GM19438 (cell line): ENCODE results near the gene C11orf68.

Experiments used
- ATAC-seq: cut with Tn5 transposase; IDR thresholded peaks from one replicate; pipeline ENCODE4 v1.9.1; 2021; ENCODE audit warnings: low read depth; ENCODE audit not compliant: unreplicated experiment

The C11orf68 gene

DNA sequence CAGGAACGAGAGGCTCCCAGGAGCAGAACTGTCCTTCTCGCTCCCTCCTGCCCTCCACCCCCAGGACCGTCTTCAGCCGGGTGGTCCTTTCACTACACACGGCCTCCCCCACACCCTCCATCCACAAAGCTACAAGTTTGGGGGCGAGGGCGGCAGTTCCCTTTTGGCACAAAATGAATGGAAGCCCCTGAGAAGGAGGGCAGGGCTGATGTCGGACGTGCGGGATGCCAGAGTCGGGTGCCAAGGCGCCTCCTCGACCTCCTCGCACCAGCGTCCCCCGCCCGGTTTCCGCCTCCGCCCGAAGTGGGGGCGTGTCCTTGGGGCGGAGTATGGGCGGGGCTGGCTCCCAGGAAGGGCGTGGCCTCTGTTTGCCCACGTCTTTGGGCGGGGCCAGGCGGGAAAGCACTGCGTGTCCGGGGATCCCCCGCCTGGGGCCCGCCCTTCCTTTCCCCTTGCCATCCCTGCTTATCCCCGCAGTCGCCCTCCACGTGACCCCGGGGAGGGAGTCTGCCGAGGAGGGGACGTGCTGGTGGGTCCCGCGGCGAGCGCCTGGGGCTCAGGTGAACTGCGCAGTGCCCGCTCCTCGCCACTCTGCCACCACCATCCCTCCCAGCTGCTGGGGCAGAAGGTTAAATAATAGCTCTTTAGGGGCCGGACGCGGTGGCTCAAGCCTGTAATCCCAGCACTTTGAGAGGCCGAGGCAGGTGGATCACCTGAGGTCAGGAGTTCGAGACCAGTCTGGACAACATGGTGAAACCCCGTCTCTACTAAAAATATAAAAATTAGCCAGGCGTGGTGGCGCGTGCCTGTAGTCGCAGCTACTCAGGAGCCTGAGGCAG is 45.3 kb downstream of the C11orf68 start:
- ATAC-seq: peak; percentile 73

DNA sequence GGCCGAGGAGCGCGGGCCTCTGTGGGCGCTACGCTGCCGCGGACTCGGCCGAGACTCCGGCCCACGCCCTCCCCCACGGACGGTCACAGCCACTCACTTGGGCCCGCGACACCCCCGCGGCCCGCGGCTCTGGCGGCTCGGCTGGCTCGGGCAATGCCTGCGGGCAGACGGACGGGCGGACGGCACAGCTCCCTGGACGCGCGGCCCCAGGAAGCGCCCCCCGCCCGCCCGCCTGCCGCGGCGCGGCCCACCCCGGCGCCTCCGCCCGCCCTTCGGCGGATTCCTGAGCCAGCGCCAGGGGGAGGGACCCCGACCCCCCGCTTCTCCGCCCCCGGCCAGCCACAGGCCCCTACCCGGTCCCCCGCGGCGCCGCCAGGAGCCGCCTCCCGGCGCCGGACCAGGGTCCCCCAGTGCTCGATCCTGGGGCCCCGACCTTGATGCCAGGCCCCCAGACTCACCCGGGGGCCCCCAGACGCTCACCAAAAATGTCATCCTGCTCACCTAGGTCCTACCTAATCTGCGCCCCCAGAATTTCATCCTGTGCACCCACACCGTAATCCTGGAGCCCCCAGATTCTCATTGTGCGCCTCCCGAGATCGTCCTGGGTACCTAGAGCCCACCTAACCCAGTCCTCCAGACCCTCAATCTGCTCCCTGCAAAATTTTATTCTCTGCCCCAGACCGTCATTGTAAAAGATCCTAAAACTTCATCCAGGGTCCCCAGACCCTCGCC is 46.1 kb downstream of the C11orf68 start, which contains the start of gene EFEMP2:
EFEMP2 (minus strand) TSS at position 215 of the 732 bp plus-strand sequence. CDS start 446 bp downstream, outside the sequence.
- ATAC-seq: no peak

DNA sequence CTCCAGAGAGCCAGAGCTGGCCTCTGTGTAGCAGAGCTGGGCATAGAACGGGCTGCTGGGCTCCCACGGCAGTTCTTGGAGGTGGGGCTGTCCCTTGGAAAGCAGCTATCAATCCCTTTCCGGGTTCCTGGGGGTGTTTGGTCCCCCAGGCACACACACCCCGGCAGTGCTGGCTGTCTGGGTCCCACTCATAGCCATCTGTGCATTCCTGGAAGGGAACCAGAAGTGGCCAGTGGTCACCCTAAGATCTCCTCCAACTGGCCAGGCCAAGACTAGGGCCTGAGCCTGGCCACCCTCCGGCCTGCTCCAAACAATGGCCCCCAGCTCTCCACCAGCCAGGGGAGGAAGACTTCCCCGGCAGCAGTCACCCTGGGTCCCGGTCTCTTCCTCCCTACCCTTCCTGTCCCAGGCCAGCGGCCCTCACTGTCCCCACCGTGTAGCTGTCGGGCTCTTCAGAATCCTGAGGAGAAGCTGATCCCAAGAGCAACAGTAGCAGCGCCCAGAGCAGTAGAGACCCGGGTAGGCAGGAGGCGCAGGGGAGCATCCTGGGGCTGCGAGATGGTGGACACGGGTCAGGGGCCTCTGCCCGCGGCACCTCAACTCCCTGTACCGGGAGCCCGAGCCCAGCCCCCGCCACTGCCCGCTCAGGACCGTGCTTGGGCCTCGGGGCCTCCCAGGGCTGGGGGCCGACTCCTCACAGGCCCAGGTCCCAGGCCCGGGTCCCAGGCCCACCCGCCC is 46.9 kb downstream of the C11orf68 start:
- ATAC-seq: no peak

DNA sequence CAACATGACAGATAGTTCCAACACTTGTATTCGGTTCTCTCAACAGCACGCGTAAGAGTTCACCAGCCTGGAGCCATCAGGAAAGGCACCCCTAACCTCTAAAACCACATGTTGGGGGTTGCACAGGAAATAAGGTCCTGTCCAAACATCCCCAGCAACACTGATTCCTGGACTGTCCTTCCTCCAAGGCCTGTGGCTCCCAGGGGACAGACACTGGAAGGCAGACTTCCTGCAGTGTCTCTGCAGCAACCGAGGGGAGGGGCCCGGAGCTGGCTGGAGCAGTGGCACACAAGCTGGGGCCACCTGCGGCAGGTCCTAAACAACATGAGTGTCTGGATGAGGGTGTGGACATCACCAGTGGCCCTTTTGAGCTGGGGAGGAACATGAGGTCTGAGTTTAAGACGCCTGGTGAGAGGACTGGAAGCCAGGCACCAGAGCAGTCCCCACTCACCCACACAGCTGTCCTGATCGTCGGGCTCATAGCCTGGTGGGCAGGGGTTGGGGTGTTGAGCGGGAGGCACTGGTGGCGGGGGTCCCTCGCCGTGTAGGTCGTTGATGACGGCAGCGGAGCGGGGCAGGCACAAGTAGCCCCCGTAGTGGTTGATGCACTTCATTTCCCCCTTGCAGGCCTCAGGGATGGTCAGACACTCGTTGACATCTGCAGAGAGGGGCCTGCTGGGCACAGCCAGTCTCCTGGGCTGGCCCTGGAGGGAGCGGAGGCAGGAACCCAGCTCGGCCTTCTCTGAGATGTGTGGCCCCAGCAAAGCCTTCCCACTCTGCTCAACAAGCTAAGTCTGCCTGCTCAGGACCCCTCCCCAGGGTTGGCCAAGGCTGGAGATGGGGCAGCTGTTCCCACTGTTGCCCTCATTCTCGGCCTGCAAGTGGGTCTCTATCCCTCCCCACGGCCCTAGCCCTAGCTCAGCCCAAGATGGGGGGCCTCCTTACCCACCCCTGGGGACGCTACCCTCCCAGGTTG is 47.9 kb downstream of the C11orf68 start:
- no peak for ATAC-seq

DNA sequence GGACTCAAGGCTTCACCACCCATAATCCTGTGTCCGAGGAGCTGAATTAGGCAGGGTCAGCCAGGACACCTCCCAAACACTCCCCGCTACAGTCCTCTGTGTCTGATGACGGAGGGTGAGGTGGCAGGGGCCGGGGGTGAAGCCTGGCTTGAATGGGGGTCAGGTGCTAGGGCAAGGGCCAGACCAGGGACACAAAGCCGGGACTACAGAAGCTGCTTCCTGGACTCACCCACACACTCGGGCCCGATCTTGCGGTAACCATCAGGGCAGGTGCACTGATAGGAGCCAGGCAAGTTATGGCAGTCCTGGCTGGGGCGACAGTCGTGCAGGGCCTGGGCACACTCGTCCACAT is 48.6 kb downstream of the C11orf68 start:
- ATAC-seq: no peak

DNA sequence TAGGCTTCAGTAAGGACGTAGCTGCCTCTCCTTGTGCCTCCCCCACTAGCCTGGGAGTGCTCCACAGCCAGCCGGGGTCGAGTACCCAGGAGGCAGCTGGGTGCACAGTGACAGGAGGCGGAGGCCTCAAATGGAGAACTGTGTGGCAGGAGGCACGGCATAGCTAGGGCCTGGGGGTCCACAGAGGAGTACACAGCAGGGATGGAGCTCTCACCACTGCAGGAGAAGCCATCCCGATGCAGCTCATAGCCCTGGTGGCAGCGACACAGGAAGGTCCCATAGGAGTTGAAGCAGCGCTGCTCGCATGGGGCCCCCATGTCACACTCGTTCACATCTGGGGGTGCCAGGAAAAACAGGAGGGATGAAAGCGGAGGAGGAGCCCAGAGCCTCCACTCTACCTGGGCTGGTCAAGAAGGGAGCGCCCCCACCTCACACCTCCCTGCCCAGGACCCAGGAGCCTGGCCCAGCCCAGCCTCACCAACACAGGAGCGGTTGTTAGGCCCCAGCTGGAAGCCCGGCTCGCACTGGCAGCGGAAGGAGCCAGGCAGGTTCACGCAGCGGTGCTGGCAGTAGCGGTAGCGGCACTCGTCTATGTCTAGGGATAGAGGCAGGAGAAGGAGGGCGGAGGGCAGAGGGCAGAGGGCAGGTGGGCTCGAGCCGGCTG is 49.1 kb downstream of the C11orf68 start:
- no peak for ATAC-seq

DNA sequence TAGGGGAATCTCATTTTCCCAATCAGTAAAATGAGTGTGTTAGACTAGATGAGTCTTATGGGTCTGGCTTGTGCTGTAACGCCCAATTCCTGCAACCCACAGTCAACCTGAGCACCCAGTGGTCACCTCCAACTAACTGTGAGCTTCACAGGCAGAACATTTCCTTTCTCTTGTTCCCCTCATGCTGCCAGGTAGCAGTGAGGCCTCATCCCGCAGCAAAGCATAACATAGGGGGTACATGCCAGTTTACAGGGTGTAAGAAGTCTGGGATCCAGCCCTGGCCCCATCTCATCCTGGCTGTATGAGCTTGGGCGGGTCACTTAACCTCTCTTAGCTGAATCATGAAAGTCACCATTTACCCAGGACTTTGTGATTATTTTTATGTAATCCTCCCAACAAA is 50.0 kb downstream of the C11orf68 start:
- no peak for ATAC-seq

DNA sequence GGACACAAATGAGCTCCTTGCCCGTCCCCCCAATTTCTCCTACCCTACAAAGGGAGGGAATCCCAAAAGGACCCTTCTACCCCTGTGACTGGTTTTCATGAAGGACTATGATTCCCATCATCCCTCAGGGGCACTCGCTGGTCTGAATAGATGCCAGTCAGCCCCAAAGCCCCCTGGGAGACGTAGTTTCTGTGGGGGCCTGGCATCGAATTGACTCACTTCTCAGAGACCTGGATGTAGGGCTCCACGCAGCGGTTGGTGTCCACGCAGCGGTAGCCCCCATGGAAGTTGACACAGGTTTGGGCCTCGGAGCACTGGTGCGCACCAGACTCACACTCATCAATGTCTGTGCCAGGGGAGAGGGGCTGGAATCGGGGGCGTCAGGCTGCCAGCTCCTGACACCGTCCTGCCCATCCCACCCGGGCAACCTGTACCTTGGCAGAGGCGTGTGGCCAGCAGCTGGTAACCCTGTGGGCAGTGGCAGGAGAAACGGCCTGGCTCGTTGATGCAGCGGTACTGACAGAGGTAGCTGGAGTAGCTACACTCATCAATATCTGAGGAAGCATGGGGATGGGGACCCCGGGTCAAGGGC is 50.7 kb downstream of the C11orf68 start:
- ATAC-seq: no peak

DNA sequence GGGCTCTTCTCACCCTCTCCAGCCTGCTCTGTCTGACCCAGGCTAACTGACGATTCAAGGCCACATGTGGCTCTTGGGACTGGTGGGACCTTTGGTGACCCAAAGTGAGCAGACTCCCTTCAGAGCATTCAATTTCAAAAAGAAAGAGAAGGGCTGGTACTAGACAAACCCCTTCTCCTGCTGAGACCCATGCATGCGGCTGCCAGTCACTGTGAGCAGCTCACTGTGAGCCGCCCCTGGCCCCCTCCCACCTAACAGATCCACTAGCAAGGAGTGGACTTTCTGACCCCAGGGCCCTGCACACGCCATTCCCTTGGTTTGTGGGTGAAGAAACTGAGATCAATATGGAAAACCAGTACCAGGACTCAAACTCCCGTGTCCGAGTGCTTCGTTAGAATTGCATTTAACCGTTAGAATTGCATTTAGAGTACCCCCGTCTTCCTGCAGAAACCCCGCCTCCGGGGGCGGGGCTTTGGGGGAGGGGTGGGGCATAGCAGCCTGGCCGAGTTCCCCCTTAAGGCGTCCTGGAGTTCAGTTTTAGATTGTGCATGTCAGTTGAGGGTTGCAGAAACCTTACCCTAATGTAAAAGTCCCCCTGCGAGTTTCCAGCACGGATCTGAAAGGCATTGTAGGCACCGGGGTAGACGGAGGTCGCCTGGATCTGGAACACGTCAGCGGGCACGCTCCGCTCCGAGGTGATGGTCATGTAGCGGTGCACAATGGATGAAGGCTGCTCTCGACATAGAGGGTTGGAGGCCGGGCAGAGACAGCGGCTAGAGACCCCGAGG is 51.4 kb downstream of the C11orf68 start:
- ATAC-seq: no peak
